SK-N-SH treated with all-trans-retinoic acid at 6 μM for 48 hours (cell line): ENCODE results near the gene ARHGAP1.
A peak's percentile ranks its signal among the peaks of the same experiment; 100 is the strongest.

ENCODE experiments used
- ATAC-seq: fragments of 200-7000 bp; cut with Tn5 transposase; 3 replicates; pipeline ENCODE4 v1.9.1; 2020; ENCODE audit warnings: mild to moderate bottlenecking, moderate library complexity
- CSDC2 ChIP-seq: fragments of 250-450 bp; sonication (Bioruptor Pico); IDR thresholded peaks from 2 replicates; pipeline ENCODE4 v1.5.0; 2020; ENCODE audit warnings: mild to moderate bottlenecking, moderate library complexity
- GLIS3 ChIP-seq: fragments of 250-450 bp; sonication (Bioruptor Pico); IDR thresholded peaks from 2 replicates; pipeline ENCODE4 v1.5.0; 2020; ENCODE audit warnings: mild to moderate bottlenecking, moderate library complexity
- OSR1 ChIP-seq: fragments of 250-450 bp; sonication (Bioruptor Pico); IDR thresholded peaks from 2 replicates; pipeline ENCODE4 v1.8.0; 2022; ENCODE audit warnings: moderate library complexity, mild to moderate bottlenecking, inconsistent platforms
- PPARA ChIP-seq: fragments of 250-450 bp; sonication (Bioruptor Pico); IDR thresholded peaks from 2 replicates; pipeline ENCODE4 v1.5.0; 2020; ENCODE audit warnings: mild to moderate bottlenecking, borderline replicate concordance
- SNAI2 ChIP-seq: fragments of 250-450 bp; sonication (Bioruptor Pico); IDR thresholded peaks from 2 replicates; pipeline ENCODE4 v1.5.0; 2020; ENCODE audit warnings: mild to moderate bottlenecking, moderate library complexity
- TOX ChIP-seq: fragments of 250-450 bp; sonication (Bioruptor Pico); IDR thresholded peaks from 2 replicates; pipeline ENCODE4 v1.8.0; 2021; ENCODE audit warnings: mild to moderate bottlenecking, moderate library complexity, borderline replicate concordance
- ZC3H10 ChIP-seq: fragments of 250-450 bp; sonication (Bioruptor Pico); IDR thresholded peaks from 2 replicates; pipeline ENCODE4 v1.5.1; 2021; ENCODE audit warnings: mild to moderate bottlenecking, moderate library complexity
- ZFP3 ChIP-seq: fragments of 250-450 bp; sonication (Bioruptor Pico); IDR thresholded peaks from 2 replicates; pipeline ENCODE4 v1.5.0; 2020; ENCODE audit warnings: mild to moderate bottlenecking, moderate library complexity
- ZFP30 ChIP-seq: fragments of 450-650 bp; formaldehyde crosslinking; IDR thresholded peaks from 2 replicates; pipeline ENCODE4 v1.5.0; 2022; ENCODE audit warnings: mild to moderate bottlenecking, moderate library complexity
- ZNF565 ChIP-seq: fragments of 450-650 bp; formaldehyde crosslinking; conservative IDR thresholded peaks from 2 replicates; pipeline ENCODE4 v1.5.0; 2020; ENCODE audit warnings: low read depth, mild to moderate bottlenecking, moderate library complexity
- ZNF70 ChIP-seq: fragments of 450-650 bp; formaldehyde crosslinking; IDR thresholded peaks from 2 replicates; pipeline ENCODE4 v1.5.0; 2020; ENCODE audit warnings: mild to moderate bottlenecking, moderate library complexity
- TF ChIP-seq, protein P1 (sequence below): fragments of 250-450 bp; sonication (Bioruptor Pico); IDR thresholded peaks from 2 replicates; pipeline ENCODE4 v1.8.0; 2021; ENCODE audit warnings: low read depth, mild to moderate bottlenecking, moderate library complexity, borderline replicate concordance
- TF ChIP-seq, protein P2 (sequence below): fragments of 250-450 bp; sonication (Bioruptor Pico); IDR thresholded peaks from 2 replicates; pipeline ENCODE4 v1.5.0; 2020; ENCODE audit warnings: mild to moderate bottlenecking, moderate library complexity
- TF ChIP-seq, protein P3 (sequence below): fragments of 250-450 bp; sonication (Bioruptor Pico); IDR thresholded peaks from 2 replicates; pipeline ENCODE4 v1.5.1; 2020; ENCODE audit warnings: low read depth, mild to moderate bottlenecking, moderate library complexity
- TF ChIP-seq, protein P4 (sequence below): fragments of 250-450 bp; sonication (Bioruptor Pico); IDR thresholded peaks from 2 replicates; pipeline ENCODE4 v1.5.1; 2021; ENCODE audit warnings: mild to moderate bottlenecking, moderate library complexity

ARHGAP1 gene

DNA sequence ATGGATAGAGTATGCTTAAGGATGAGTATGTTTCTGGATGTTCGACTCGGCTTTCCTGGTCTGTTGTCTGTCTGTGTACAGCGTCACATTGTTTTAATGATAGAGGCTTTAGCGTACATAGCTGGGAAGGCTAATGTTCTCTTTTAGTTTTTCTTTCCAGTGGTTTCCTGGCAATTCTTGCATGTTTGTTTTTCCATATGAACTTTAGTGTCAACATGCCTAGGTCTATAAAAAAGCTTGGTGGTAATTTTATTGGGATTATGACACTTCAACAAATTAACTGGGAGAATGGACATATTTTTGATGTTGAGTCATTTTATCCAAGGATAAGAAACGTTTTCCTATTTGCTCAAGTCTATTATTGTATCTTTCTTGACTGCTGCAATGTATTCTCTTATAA lies 36.2 kb upstream of the ARHGAP1 start:
- peak; percentile 34; the same call in 1 of the 3 replicates for ATAC-seq
- TF ChIP-seq, protein P1, sequence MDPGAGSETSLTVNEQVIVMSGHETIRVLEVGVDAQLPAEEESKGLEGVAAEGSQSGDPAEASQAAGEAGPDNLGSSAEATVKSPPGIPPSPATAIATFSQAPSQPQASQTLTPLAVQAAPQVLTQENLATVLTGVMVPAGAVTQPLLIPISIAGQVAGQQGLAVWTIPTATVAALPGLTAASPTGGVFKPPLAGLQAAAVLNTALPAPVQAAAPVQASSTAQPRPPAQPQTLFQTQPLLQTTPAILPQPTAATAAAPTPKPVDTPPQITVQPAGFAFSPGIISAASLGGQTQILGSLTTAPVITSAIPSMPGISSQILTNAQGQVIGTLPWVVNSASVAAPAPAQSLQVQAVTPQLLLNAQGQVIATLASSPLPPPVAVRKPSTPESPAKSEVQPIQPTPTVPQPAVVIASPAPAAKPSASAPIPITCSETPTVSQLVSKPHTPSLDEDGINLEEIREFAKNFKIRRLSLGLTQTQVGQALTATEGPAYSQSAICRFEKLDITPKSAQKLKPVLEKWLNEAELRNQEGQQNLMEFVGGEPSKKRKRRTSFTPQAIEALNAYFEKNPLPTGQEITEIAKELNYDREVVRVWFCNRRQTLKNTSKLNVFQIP (CRISPR knock-in tag) = no peak
- TF ChIP-seq GLIS3 (CRISPR knock-in tag) (no peak), ZNF565 (CRISPR knock-in tag) (no peak), ZNF70 (CRISPR knock-in tag) (no peak), PPARA (CRISPR knock-in tag) (no peak), TOX (CRISPR knock-in tag) (no peak)
- TF ChIP-seq, protein P2, sequence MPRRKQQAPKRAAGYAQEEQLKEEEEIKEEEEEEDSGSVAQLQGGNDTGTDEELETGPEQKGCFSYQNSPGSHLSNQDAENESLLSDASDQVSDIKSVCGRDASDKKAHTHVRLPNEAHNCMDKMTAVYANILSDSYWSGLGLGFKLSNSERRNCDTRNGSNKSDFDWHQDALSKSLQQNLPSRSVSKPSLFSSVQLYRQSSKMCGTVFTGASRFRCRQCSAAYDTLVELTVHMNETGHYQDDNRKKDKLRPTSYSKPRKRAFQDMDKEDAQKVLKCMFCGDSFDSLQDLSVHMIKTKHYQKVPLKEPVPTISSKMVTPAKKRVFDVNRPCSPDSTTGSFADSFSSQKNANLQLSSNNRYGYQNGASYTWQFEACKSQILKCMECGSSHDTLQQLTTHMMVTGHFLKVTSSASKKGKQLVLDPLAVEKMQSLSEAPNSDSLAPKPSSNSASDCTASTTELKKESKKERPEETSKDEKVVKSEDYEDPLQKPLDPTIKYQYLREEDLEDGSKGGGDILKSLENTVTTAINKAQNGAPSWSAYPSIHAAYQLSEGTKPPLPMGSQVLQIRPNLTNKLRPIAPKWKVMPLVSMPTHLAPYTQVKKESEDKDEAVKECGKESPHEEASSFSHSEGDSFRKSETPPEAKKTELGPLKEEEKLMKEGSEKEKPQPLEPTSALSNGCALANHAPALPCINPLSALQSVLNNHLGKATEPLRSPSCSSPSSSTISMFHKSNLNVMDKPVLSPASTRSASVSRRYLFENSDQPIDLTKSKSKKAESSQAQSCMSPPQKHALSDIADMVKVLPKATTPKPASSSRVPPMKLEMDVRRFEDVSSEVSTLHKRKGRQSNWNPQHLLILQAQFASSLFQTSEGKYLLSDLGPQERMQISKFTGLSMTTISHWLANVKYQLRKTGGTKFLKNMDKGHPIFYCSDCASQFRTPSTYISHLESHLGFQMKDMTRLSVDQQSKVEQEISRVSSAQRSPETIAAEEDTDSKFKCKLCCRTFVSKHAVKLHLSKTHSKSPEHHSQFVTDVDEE = no peak

DNA sequence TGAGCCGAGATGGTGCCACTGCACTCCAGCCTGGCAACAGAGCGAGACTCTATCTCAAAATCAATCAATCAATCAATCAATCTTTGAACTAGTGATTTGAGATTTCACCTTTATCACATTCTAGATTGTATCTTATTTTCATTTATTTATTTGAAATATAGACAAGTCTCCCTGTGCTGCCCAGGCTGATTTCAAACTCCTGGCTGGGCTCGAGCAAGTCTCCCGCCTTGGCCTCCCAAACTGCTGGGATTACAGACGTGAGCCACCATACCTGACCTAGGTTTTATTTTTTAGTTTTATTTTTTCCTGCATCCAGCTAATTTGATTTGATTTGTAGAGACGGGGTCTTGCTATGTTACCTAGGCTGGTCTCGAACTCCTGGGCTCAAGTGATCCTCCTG lies 35.7 kb upstream of the ARHGAP1 start:
- TF ChIP-seq ZC3H10 (CRISPR knock-in tag) = no peak
- no peak for TF ChIP-seq ZFP30 (CRISPR knock-in tag)
- no peak for TF ChIP-seq SNAI2 (CRISPR knock-in tag)
- TF ChIP-seq, protein P3, sequence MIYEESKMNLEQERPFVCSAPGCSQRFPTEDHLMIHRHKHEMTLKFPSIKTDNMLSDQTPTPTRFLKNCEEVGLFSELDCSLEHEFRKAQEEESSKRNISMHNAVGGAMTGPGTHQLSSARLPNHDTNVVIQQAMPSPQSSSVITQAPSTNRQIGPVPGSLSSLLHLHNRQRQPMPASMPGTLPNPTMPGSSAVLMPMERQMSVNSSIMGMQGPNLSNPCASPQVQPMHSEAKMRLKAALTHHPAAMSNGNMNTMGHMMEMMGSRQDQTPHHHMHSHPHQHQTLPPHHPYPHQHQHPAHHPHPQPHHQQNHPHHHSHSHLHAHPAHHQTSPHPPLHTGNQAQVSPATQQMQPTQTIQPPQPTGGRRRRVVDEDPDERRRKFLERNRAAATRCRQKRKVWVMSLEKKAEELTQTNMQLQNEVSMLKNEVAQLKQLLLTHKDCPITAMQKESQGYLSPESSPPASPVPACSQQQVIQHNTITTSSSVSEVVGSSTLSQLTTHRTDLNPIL (CRISPR knock-in tag) = no peak
- TF ChIP-seq, protein P2 = no peak
- TF ChIP-seq ZNF565 (CRISPR knock-in tag) = no peak
- TF ChIP-seq, protein P4, sequence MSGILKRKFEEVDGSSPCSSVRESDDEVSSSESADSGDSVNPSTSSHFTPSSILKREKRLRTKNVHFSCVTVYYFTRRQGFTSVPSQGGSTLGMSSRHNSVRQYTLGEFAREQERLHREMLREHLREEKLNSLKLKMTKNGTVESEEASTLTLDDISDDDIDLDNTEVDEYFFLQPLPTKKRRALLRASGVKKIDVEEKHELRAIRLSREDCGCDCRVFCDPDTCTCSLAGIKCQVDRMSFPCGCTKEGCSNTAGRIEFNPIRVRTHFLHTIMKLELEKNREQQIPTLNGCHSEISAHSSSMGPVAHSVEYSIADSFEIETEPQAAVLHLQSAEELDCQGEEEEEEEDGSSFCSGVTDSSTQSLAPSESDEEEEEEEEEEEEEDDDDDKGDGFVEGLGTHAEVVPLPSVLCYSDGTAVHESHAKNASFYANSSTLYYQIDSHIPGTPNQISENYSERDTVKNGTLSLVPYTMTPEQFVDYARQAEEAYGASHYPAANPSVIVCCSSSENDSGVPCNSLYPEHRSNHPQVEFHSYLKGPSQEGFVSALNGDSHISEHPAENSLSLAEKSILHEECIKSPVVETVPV (CRISPR knock-in tag) = no peak
- TF ChIP-seq OSR1 (CRISPR knock-in tag) = no peak
- no peak for TF ChIP-seq ZNF70 (CRISPR knock-in tag)
- no peak for TF ChIP-seq CSDC2 (CRISPR knock-in tag)
- no peak for ATAC-seq

DNA sequence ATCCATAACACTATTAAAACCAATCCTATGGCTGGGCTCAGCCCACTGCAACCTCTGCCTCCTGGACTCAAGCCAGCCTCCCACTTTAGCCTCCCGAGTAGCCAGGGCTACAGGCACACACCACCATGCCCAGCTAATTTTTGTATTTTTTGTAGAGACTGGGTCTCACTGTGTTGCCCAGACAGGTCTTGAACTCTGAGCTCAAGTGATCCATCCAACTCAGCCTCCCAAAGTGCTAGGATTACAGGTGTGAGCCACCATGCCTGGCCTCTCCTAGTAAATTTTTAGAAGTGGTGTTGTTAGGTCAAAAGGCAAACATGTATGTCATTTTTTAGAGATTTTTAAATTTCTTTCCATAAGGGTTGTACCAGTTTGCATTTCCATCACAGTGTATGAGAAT lies 32.8 kb upstream of the ARHGAP1 start:
- TF ChIP-seq PPARA (CRISPR knock-in tag) (no peak), SNAI2 (CRISPR knock-in tag) (no peak), TOX (CRISPR knock-in tag) (no peak), ZFP3 (CRISPR knock-in tag) (no peak), GLIS3 (CRISPR knock-in tag) (no peak), ZNF70 (CRISPR knock-in tag) (no peak), ZNF565 (CRISPR knock-in tag) (no peak)
- TF ChIP-seq, protein P1 (CRISPR knock-in tag) = no peak
- TF ChIP-seq, protein P4 (CRISPR knock-in tag) = no peak
- ATAC-seq = no peak
